ENCODE measurements around the gene INPP5D. TPM values are rescaled to one million over a fixed set of nuclear protein-coding genes. Genes with fewer than 3 reads are reported as not detected.

Gene INPP5D
- total RNA-seq, 1 experiment from 2014 or later: 0.74 TPM

DNA sequence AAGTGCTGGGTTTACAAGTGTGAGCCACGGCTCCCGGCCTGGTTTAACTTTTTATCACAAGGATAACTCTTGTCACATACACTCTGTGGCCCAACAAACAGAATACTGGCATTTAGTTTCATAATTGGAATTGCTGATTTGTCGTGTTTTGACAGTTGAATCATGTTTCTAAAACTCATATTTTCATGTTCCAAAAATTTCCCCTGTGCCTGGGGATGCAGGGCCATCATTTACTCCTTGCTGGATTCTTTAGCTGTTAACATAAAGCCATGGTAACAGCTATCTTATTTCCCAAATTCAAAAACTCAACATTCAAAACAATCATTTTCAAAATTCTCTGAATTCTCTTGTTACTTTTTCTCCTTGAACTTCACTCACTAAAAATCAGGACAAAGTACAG, 174.9 kb downstream of the INPP5D start:
- H3K27me3 ChIP-seq (ENCODE audit: insufficient read depth, low read depth): no peaks in the 10 kb centered on the region
- no TSS peak for BruUV-seq (replicated peaks)
- TF ChIP-seq, protein P1, sequence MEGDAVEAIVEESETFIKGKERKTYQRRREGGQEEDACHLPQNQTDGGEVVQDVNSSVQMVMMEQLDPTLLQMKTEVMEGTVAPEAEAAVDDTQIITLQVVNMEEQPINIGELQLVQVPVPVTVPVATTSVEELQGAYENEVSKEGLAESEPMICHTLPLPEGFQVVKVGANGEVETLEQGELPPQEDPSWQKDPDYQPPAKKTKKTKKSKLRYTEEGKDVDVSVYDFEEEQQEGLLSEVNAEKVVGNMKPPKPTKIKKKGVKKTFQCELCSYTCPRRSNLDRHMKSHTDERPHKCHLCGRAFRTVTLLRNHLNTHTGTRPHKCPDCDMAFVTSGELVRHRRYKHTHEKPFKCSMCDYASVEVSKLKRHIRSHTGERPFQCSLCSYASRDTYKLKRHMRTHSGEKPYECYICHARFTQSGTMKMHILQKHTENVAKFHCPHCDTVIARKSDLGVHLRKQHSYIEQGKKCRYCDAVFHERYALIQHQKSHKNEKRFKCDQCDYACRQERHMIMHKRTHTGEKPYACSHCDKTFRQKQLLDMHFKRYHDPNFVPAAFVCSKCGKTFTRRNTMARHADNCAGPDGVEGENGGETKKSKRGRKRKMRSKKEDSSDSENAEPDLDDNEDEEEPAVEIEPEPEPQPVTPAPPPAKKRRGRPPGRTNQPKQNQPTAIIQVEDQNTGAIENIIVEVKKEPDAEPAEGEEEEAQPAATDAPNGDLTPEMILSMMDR (conservative IDR thresholded peaks at IDR 0.05): no peak
- no peak for TF ChIP-seq EZH2 (IDR thresholded peaks at IDR 0.05; ENCODE audit: low read depth)
- H3F3A ChIP-seq (ENCODE audit: insufficient read depth, low read depth): no peaks in the 10 kb centered on the region; the same call in 1 of the 2 replicates
- no peak for DNase-seq
- peaks cover 6% of the 10 kb centered on the region for H3K4me1 ChIP-seq (replicated peaks; ENCODE audit: insufficient read depth)
- H4K20me1 ChIP-seq (ENCODE audit: insufficient read depth): no peaks in the 10 kb centered on the region
- no peaks in the 10 kb centered on the region for H3K9me2 ChIP-seq (ENCODE audit: insufficient read depth)
- H3K9me3 ChIP-seq (ENCODE audit: insufficient read depth, low read depth): no peaks in the 10 kb centered on the region
- ChIA-PET POLR2A (ENCODE audit: unreplicated experiment) (no interaction called here), CTCF (interaction anchor here (0.7 kb wide), 1 partner anchor 129 kb away, joined by 28 read pairs; no protein-coding TSS in a partner anchor)
- H3K36me3 ChIP-seq (ENCODE audit: low read depth): no peaks in the 10 kb centered on the region
- H3K4me2 ChIP-seq: no peak overlapping the region
- no peak overlapping the region for H3K27ac ChIP-seq
- intact Hi-C loops (cut with micrococcal nuclease; ENCODE audit: unreplicated experiment): no loop called here
- no peaks in the 10 kb centered on the region for H3K79me2 ChIP-seq (ENCODE audit: low read depth)
- no peak overlapping the region for H3K4me3 ChIP-seq
- no peak overlapping the region for H2AFZ ChIP-seq

GRCh38 chr2:233235977-233236376, 175.8 kb downstream of the INPP5D start:
- intact Hi-C loops (cut with micrococcal nuclease; ENCODE audit: unreplicated experiment): no loop called here
- ChIA-PET CTCF (no interaction called here), POLR2A (ENCODE audit: unreplicated experiment) (no interaction called here)
- DNase-seq: no peak
- Histone ChIP-seq H3K27me3 (ENCODE audit: insufficient read depth, low read depth) (no peaks in the 10 kb centered on the region), H3K36me3 (ENCODE audit: low read depth) (no peaks in the 10 kb centered on the region), H3K9me3 (ENCODE audit: insufficient read depth, low read depth) (no peaks in the 10 kb centered on the region), H3K79me2 (ENCODE audit: low read depth) (no peaks in the 10 kb centered on the region), H3K4me1 (replicated peaks; ENCODE audit: insufficient read depth) (peaks cover 15% of the 10 kb centered on the region), H3K4me3 (no peak overlapping the region), H3K27ac (no peak overlapping the region), H2AFZ (no peak overlapping the region), H3F3A (ENCODE audit: insufficient read depth, low read depth) (no peaks in the 10 kb centered on the region; the same call in 1 of the 2 replicates), H3K9me2 (ENCODE audit: insufficient read depth) (no peaks in the 10 kb centered on the region), H3K4me2 (no peak overlapping the region), H4K20me1 (ENCODE audit: insufficient read depth) (no peaks in the 10 kb centered on the region)
- no TSS peak for BruUV-seq (replicated peaks)
- TF ChIP-seq EZH2 (IDR thresholded peaks at IDR 0.05; ENCODE audit: low read depth): no peak
- TF ChIP-seq, protein P1 (conservative IDR thresholded peaks at IDR 0.05): no peak

GRCh38 chr2:233236820-233237589, 176.9 kb downstream of the INPP5D start:
- Histone ChIP-seq H2AFZ (no peak overlapping the region), H3K9me2 (ENCODE audit: insufficient read depth) (no peaks in the 10 kb centered on the region), H3K79me2 (ENCODE audit: low read depth) (no peaks in the 10 kb centered on the region), H3K36me3 (ENCODE audit: low read depth) (no peaks in the 10 kb centered on the region), H3K27me3 (ENCODE audit: insufficient read depth, low read depth) (no peaks in the 10 kb centered on the region), H3K4me3 (no peak overlapping the region), H4K20me1 (ENCODE audit: insufficient read depth) (no peaks in the 10 kb centered on the region), H3K4me2 (no peak overlapping the region), H3K4me1 (replicated peaks; ENCODE audit: insufficient read depth) (peaks cover 23% of the 10 kb centered on the region), H3K9me3 (ENCODE audit: insufficient read depth, low read depth) (no peaks in the 10 kb centered on the region), H3K27ac (no peak overlapping the region), H3F3A (ENCODE audit: insufficient read depth, low read depth) (no peaks in the 10 kb centered on the region; the same call in 1 of the 2 replicates)
- TF ChIP-seq, protein P1 (conservative IDR thresholded peaks at IDR 0.05): no peak
- TF ChIP-seq EZH2 (IDR thresholded peaks at IDR 0.05; ENCODE audit: low read depth): no peak
- DNase-seq: no peak
- ChIA-PET POLR2A (ENCODE audit: unreplicated experiment) (no interaction called here), CTCF (no interaction called here)
- intact Hi-C loops (cut with micrococcal nuclease; ENCODE audit: unreplicated experiment): no loop called here
- BruUV-seq (replicated peaks): no TSS peak

All from PC-9 (cell line).